ENCODE measurements around the gene LILRA6.
A peak's percentile ranks its signal among the peaks of the same experiment; 100 is the strongest.
"Not testable (repeated sequence)": the region's sequence is repeated elsewhere in the genome, so short reads cannot be mapped to it uniquely, and the experiment has no call there.

Gene LILRA6

GRCh38 chr19:54242646-54243045 lies at the start of gene LILRA6:
TSS of gene LILRA6 (minus strand) at chr19:54242790.
- DNase-seq (ENCODE audit: low spot score), result not testable (repeated sequence)

- DNase-seq (ENCODE audit: low spot score), result not testable (repeated sequence)
These were observed 46.6 kb upstream of the LILRA6 start for GRCh38 chr19:54289160-54289559.

GRCh38 chr19:54287456-54287855 lies 44.9 kb upstream of the LILRA6 start:
- DNase-seq (ENCODE audit: low spot score), result peak; percentile 25

GRCh38 chr19:54286283-54286682 lies 43.7 kb upstream of the LILRA6 start:
- not testable (repeated sequence) for DNase-seq (ENCODE audit: low spot score)

GRCh38 chr19:54285427-54286056 lies 43.0 kb upstream of the LILRA6 start:
- not testable (repeated sequence) for DNase-seq (ENCODE audit: low spot score)

GRCh38 chr19:54282686-54283470 lies 40.3 kb upstream of the LILRA6 start:
- DNase-seq (ENCODE audit: low spot score), result no peak

GRCh38 chr19:54281729-54282075 lies 39.1 kb upstream of the LILRA6 start:
- not testable (repeated sequence) for DNase-seq (ENCODE audit: low spot score)

GRCh38 chr19:54281007-54281728 lies 38.6 kb upstream of the LILRA6 start, which contains the start of gene LILRB2:
TSS of gene LILRB2 (minus strand) at chr19:54281110. CDS start at chr19:54280496, 614 bp downstream.
- no peak for DNase-seq (ENCODE audit: low spot score)

- not testable (repeated sequence) for DNase-seq (ENCODE audit: low spot score)
These were observed 37.9 kb upstream of the LILRA6 start for GRCh38 chr19:54280441-54280840.

- not testable (repeated sequence) for DNase-seq (ENCODE audit: low spot score)
These were observed 37.4 kb upstream of the LILRA6 start for GRCh38 chr19:54280025-54280424.

- DNase-seq (ENCODE audit: low spot score), result no peak
These were observed 36.9 kb upstream of the LILRA6 start for GRCh38 chr19:54279406-54279962.

GRCh38 chr19:54278571-54279195 lies 36.1 kb upstream of the LILRA6 start:
- DNase-seq (ENCODE audit: low spot score), result not testable (repeated sequence)

- DNase-seq (ENCODE audit: low spot score), result not testable (repeated sequence)
These were observed 35.5 kb upstream of the LILRA6 start for GRCh38 chr19:54278056-54278455.

- DNase-seq (ENCODE audit: low spot score), result not testable (repeated sequence)
These were observed 34.6 kb upstream of the LILRA6 start for GRCh38 chr19:54277111-54277615.

- no peak for DNase-seq (ENCODE audit: low spot score)
These were observed 33.4 kb upstream of the LILRA6 start for GRCh38 chr19:54275951-54276350.

- not testable (repeated sequence) for DNase-seq (ENCODE audit: low spot score)
These were observed 31.9 kb upstream of the LILRA6 start for GRCh38 chr19:54274516-54274915.

GRCh38 chr19:54273821-54274220 lies 31.2 kb upstream of the LILRA6 start:
- DNase-seq (ENCODE audit: low spot score), result no peak

GRCh38 chr19:54272181-54272580 lies 29.6 kb upstream of the LILRA6 start:
- not testable (repeated sequence) for DNase-seq (ENCODE audit: low spot score)

GRCh38 chr19:54271587-54271986 lies 29.0 kb upstream of the LILRA6 start:
- DNase-seq (ENCODE audit: low spot score), result not testable (repeated sequence)

GRCh38 chr19:54271106-54271505 lies 28.5 kb upstream of the LILRA6 start:
- DNase-seq (ENCODE audit: low spot score), result no peak

- no peak for DNase-seq (ENCODE audit: low spot score)
These were observed 26.3 kb upstream of the LILRA6 start for GRCh38 chr19:54268936-54269335.

- peak; percentile 55 for DNase-seq (ENCODE audit: low spot score)
These were observed 23.5 kb upstream of the LILRA6 start for GRCh38 chr19:54266133-54266532.

Measured in AG20443 (cell line).